Raji (cell line): ENCODE results near the gene ABCC1.

Experiments
- POLR2A ChIP-seq: IDR thresholded peaks from 2 replicates; pipeline ENCODE4 v1.6.1; 2011; ENCODE audit warnings: low read depth, low read length, control low read depth; ENCODE audit not compliant: insufficient read depth

ABCC1 gene

DNA sequence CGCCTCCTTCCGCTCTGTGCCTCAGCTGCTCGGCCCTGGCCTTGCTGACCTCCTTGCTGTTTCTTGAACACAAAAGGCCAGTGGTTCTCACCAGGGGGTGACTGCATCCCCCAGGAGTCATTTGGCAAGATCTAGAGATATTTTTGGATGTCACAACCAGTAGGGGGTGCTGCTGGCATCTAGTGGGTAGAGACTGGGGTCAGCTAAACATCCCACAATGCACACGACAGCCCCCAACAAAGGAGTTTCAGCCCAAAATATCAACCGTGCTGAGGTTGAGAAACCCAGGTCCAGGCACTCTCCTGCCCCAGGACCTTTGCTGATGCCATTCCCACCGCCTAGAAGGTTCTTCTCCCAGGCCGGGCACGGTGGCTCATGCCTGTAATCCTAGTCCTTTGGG, 234.1 kb downstream of the ABCC1 start:
- no peak for TF ChIP-seq POLR2A

GRCh38 chr16:16184594-16184993, 235.2 kb downstream of the ABCC1 start:
- TF ChIP-seq POLR2A = no peak

- TF ChIP-seq POLR2A = no peak
Measured at GRCh38 chr16:16185095-16185494, 235.7 kb downstream of the ABCC1 start.

- TF ChIP-seq POLR2A = no peak
Measured at GRCh38 chr16:16186820-16187219, 237.4 kb downstream of the ABCC1 start.

GRCh38 chr16:16188827-16189226, 239.4 kb downstream of the ABCC1 start:
- TF ChIP-seq POLR2A = no peak

DNA sequence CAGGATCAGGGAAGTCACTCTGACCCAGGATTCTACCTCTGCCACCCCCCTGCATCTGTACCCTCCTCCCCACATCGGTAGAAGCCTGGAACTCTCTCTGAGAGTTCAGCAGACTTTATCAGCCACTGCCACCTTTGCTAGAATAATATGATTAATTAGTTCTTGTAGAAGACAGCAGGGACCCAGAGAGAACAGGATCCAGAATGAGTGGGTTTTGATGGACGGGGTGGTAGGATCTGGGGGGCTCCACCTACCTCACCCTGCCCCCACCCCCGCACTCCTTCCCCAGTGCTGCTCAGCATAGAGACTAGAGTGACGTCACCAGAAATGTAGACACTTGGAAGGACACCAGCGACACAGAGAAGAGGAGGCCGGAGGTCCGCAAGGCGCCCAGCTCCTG, 240.4 kb downstream of the ABCC1 start:
- TF ChIP-seq POLR2A = no peak

DNA sequence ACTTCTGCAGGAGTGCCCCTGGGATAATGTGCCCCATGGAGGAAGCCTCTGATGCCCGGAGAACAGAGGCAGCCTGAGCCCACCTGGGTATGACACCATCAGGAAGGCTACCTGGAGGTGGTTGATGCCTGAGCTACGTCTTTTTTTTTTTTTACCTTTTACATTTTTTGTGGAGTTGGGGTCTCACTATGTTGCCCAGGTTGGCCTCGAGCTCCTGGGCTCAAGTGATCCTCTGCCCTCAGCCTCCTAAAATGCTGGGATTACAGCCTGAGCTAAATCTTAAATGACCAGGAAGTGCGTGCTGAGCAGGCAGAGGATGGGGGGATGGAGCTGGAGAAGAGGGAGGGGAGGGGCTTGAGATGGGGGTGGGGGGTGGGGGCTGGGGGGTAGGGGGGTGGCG, 241.1 kb downstream of the ABCC1 start:
- no peak for TF ChIP-seq POLR2A

- no peak for TF ChIP-seq POLR2A
Measured at GRCh38 chr16:16191493-16192167, 242.2 kb downstream of the ABCC1 start.
